Astrocyte (in vitro differentiated cells and primary cell): ENCODE measurements around the gene MYL10. TPM values are rescaled to one million over a fixed set of nuclear protein-coding genes. Genes with fewer than 3 reads are reported as not detected.

Experiments used
- DNase-seq: peaks from one replicate; pipeline ENCODE4 v3.0.0-alpha.2; 2010; ENCODE audit warnings: low read depth
- FAIRE-seq: peaks from 2 replicates; lab custom pipeline; 2011; peaks lifted over from hg19 to GRCh38; lab: Jason Lieb, UNC
- H2AFZ ChIP-seq: 2 replicates; pipeline ENCODE4 v1.6.0; 2012; ENCODE audit warnings: low read depth, low read length, inconsistent platforms
- H3K27ac ChIP-seq: 2 replicates; pipeline ENCODE4 v1.5.1; 2011; ENCODE audit warnings: low read depth, low read length, inconsistent platforms
- H3K27me3 ChIP-seq: 2 replicates; pipeline ENCODE4 v1.6.0; 2011; ENCODE audit warnings: low read length, inconsistent platforms; ENCODE audit not compliant: insufficient read depth
- H3K36me3 ChIP-seq: 2 replicates; pipeline ENCODE4 v1.5.1; 2011; ENCODE audit warnings: low read length, inconsistent platforms; ENCODE audit not compliant: insufficient read depth
- H3K4me1 ChIP-seq: 2 replicates; pipeline ENCODE4 v1.5.1; 2011; ENCODE audit warnings: low read length, inconsistent platforms; ENCODE audit not compliant: insufficient read depth
- H3K4me2 ChIP-seq: 2 replicates; pipeline ENCODE4 v1.6.0; 2012; ENCODE audit warnings: low read length, inconsistent platforms
- H3K4me3 ChIP-seq: 2 replicates; pipeline ENCODE4 v1.5.1; 2011; ENCODE audit warnings: low read depth, mild to moderate bottlenecking, low read length, inconsistent platforms; ENCODE audit not compliant: insufficient read depth
- H3K79me2 ChIP-seq: 2 replicates; pipeline ENCODE4 v1.6.0; 2012; ENCODE audit warnings: mild to moderate bottlenecking, low read length, inconsistent platforms; ENCODE audit not compliant: insufficient read depth
- H3K9ac ChIP-seq: 2 replicates; pipeline ENCODE4 v1.6.0; 2012; ENCODE audit warnings: mild to moderate bottlenecking, low read length, inconsistent platforms
- H3K9me3 ChIP-seq: 2 replicates; pipeline ENCODE4 v1.5.1; 2012; ENCODE audit warnings: low read depth, mild to moderate bottlenecking, low read length, inconsistent platforms; ENCODE audit not compliant: insufficient read depth
- H4K20me1 ChIP-seq: 2 replicates; pipeline ENCODE4 v1.6.0; 2012; ENCODE audit warnings: low read length, inconsistent platforms; ENCODE audit not compliant: insufficient read depth
- H3K27ac Mint-ChIP-seq: one replicate; pipeline ENCODE4 v1.8.0; 2021; ENCODE audit warnings: mild to moderate bottlenecking, mixed read lengths; ENCODE audit not compliant: unreplicated experiment
- H3K27me3 Mint-ChIP-seq: one replicate; pipeline ENCODE4 v1.8.0; 2021; ENCODE audit warnings: low read depth, mixed read lengths; ENCODE audit not compliant: unreplicated experiment
- H3K36me3 Mint-ChIP-seq: one replicate; pipeline ENCODE4 v1.8.0; 2021; ENCODE audit warnings: low read depth, mixed read lengths; ENCODE audit not compliant: unreplicated experiment
- H3K4me1 Mint-ChIP-seq: one replicate; pipeline ENCODE4 v1.8.0; 2021; ENCODE audit warnings: low read depth, mixed read lengths; ENCODE audit not compliant: unreplicated experiment
- H3K4me3 Mint-ChIP-seq: one replicate; pipeline ENCODE4 v1.8.0; 2021; ENCODE audit warnings: mild to moderate bottlenecking, moderate library complexity, mixed read lengths; ENCODE audit not compliant: unreplicated experiment
- H3K9me3 Mint-ChIP-seq: one replicate; pipeline ENCODE4 v1.8.0; 2021; ENCODE audit warnings: mild to moderate bottlenecking, mixed read lengths; ENCODE audit not compliant: unreplicated experiment
- EZH2 ChIP-seq: IDR thresholded peaks from 2 replicates; pipeline ENCODE4 v1.6.1; 2012; ENCODE audit warnings: mild to moderate bottlenecking, low read length, inconsistent platforms; ENCODE audit not compliant: insufficient read depth
- total RNA-seq: library from RNA; stranded (reverse); gene quantifications from 2 replicates; pipeline ENCODE4 v1.2.1, GENCODE V29; 2021
- TF ChIP-seq, protein P1 (sequence below): IDR thresholded peaks from 2 replicates; pipeline ENCODE4 v1.5.1; 2011; ENCODE audit warnings: low read depth, mild to moderate bottlenecking, inconsistent platforms, low read length, moderate library complexity; ENCODE audit not compliant: insufficient read depth

The MYL10 gene
- total RNA-seq, 1 donor from 2014 or later = 0.73 TPM

GRCh38 chr7:101594790-101595189 lies 34.3 kb downstream of the MYL10 start:
- Histone ChIP-seq H4K20me1 (no peaks in the 10 kb centered on the region), H3K9ac (no peak overlapping the region), H3K27me3 (peaks cover 13% of the 10 kb centered on the region), H3K36me3 (no peaks in the 10 kb centered on the region), H3K79me2 (no peaks in the 10 kb centered on the region), H2AFZ (no peak overlapping the region), H3K9me3 (peaks cover 3% of the 10 kb centered on the region), H3K4me2 (no peak overlapping the region), H3K27ac (no peak overlapping the region), H3K4me3 (no peak overlapping the region), H3K4me1 (no peaks in the 10 kb centered on the region)
- Mint-ChIP-seq H3K27ac (no peak overlapping the region), H3K9me3 (peaks cover 5% of the 10 kb centered on the region), H3K4me1 (no peaks in the 10 kb centered on the region), H3K27me3 (peaks cover 46% of the 10 kb centered on the region), H3K4me3 (no peak overlapping the region), H3K36me3 (peaks cover 2% of the 10 kb centered on the region)
- FAIRE-seq (no peak), DNase-seq (no peak)
- TF ChIP-seq, protein P1, sequence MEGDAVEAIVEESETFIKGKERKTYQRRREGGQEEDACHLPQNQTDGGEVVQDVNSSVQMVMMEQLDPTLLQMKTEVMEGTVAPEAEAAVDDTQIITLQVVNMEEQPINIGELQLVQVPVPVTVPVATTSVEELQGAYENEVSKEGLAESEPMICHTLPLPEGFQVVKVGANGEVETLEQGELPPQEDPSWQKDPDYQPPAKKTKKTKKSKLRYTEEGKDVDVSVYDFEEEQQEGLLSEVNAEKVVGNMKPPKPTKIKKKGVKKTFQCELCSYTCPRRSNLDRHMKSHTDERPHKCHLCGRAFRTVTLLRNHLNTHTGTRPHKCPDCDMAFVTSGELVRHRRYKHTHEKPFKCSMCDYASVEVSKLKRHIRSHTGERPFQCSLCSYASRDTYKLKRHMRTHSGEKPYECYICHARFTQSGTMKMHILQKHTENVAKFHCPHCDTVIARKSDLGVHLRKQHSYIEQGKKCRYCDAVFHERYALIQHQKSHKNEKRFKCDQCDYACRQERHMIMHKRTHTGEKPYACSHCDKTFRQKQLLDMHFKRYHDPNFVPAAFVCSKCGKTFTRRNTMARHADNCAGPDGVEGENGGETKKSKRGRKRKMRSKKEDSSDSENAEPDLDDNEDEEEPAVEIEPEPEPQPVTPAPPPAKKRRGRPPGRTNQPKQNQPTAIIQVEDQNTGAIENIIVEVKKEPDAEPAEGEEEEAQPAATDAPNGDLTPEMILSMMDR = no peak
- TF ChIP-seq EZH2 = no peak

- Mint-ChIP-seq H3K9me3 (peaks cover 5% of the 10 kb centered on the region), H3K27me3 (peaks cover 47% of the 10 kb centered on the region), H3K36me3 (peaks cover 2% of the 10 kb centered on the region), H3K4me3 (no peak overlapping the region), H3K27ac (no peak overlapping the region), H3K4me1 (no peaks in the 10 kb centered on the region)
- no peak overlapping the region for H3K4me2 ChIP-seq
- TF ChIP-seq EZH2 = no peak
- TF ChIP-seq, protein P1 = no peak
- no peaks in the 10 kb centered on the region for H3K36me3 ChIP-seq
- H3K9ac ChIP-seq = no peak overlapping the region
- no peaks in the 10 kb centered on the region for H4K20me1 ChIP-seq
- H3K4me3 ChIP-seq = no peak overlapping the region
- DNase-seq (no peak), FAIRE-seq (no peak)
- no peaks in the 10 kb centered on the region for H3K4me1 ChIP-seq
- no peak overlapping the region for H2AFZ ChIP-seq
- peaks cover 3% of the 10 kb centered on the region for H3K9me3 ChIP-seq
- peaks cover 13% of the 10 kb centered on the region for H3K27me3 ChIP-seq
- H3K79me2 ChIP-seq = no peaks in the 10 kb centered on the region
- H3K27ac ChIP-seq = no peak overlapping the region
Measured at GRCh38 chr7:101593556-101593955, 35.5 kb downstream of the MYL10 start.

GRCh38 chr7:101591504-101591903 lies 37.6 kb downstream of the MYL10 start:
- Histone ChIP-seq H3K4me1 (no peaks in the 10 kb centered on the region), H3K9ac (no peak overlapping the region), H3K4me3 (no peak overlapping the region), H3K9me3 (peaks cover 3% of the 10 kb centered on the region), H4K20me1 (no peaks in the 10 kb centered on the region), H3K4me2 (no peak overlapping the region), H3K79me2 (no peaks in the 10 kb centered on the region), H2AFZ (no peak overlapping the region), H3K27me3 (peaks cover 13% of the 10 kb centered on the region), H3K36me3 (no peaks in the 10 kb centered on the region), H3K27ac (no peak overlapping the region)
- H3K27ac Mint-ChIP-seq = no peak overlapping the region
- H3K27me3 Mint-ChIP-seq = peaks cover 51% of the 10 kb centered on the region
- H3K36me3 Mint-ChIP-seq = peaks cover 2% of the 10 kb centered on the region
- H3K9me3 Mint-ChIP-seq = peaks cover 5% of the 10 kb centered on the region
- DNase-seq (no peak), FAIRE-seq (no peak)
- no peak overlapping the region for H3K4me3 Mint-ChIP-seq
- no peaks in the 10 kb centered on the region for H3K4me1 Mint-ChIP-seq
- TF ChIP-seq EZH2 = no peak
- TF ChIP-seq, protein P1 = no peak
